H1 (cell line): ENCODE results near the gene MAP4K5. TPM values are rescaled to one million over a fixed set of nuclear protein-coding genes. Genes with fewer than 3 reads are reported as not detected.

Experiments
- CTCF ChIA-PET: fragments of 300-600 bp; sonication (Branson Sonifier 250); formaldehyde crosslinking; loops from one replicate; lab custom pipeline; 2021; ENCODE audit not compliant: partially characterized antibody; lab: Charles Lee
- POLR2A ChIA-PET: fragments of 300-600 bp; sonication (Branson Sonifier 250); formaldehyde crosslinking; loops from one replicate; lab custom pipeline; 2021; ENCODE audit warnings: inconsistent platforms; ENCODE audit not compliant: partially characterized antibody; lab: Charles Lee
- DNase-seq, 2 experiments: peaks; one replicate each; pipeline versions ENCODE4 v3.0.0 to v3.0.0-alpha.2; 2010 to 2022; ENCODE audit warnings: low spot score in 2 of 2, low read depth in 1 of 2, mixed read lengths in 1 of 2
- FAIRE-seq: peaks from 2 replicates; lab custom pipeline; 2011; peaks lifted over from hg19 to GRCh38; lab: Jason Lieb, UNC
- H2AFZ ChIP-seq: 2 replicates; pipeline ENCODE4 v1.8.1; 2012; ENCODE audit warnings: low read length, inconsistent platforms
- H2AK5ac ChIP-seq: 2 replicates; pipeline ENCODE4 v1.6.1; 2013; ENCODE audit warnings: low read depth, low read length
- H2BK120ac ChIP-seq: replicated peaks from 2 replicates; pipeline ENCODE3; 2013; ENCODE audit warnings: low read depth, low read length, inconsistent platforms
- H2BK12ac ChIP-seq: 2 replicates; pipeline ENCODE4 v1.6.1; 2013; ENCODE audit warnings: low read depth, low read length
- H2BK15ac ChIP-seq: 2 replicates; pipeline ENCODE4 v1.6.1; 2013; ENCODE audit warnings: low read length
- H2BK20ac ChIP-seq: 2 replicates; pipeline ENCODE4 v1.6.1; 2013; ENCODE audit warnings: low read length
- H2BK5ac ChIP-seq: 2 replicates; pipeline ENCODE4 v1.6.1; 2013; ENCODE audit warnings: low read depth, low read length
- H3K14ac ChIP-seq: 2 replicates; pipeline ENCODE4 v1.6.1; 2013; ENCODE audit warnings: inconsistent platforms; ENCODE audit not compliant: insufficient read length
- H3K18ac ChIP-seq: 2 replicates; pipeline ENCODE4 v1.6.1; 2013; ENCODE audit warnings: low read length; ENCODE audit errors: extremely low read depth
- H3K23ac ChIP-seq: 2 replicates; pipeline ENCODE4 v1.6.1; 2013; ENCODE audit warnings: inconsistent platforms; ENCODE audit not compliant: insufficient read length
- H3K23me2 ChIP-seq: 2 replicates; pipeline ENCODE4 v1.6.1; 2013; ENCODE audit warnings: low read depth, low read length
- H3K27ac ChIP-seq: 2 replicates; pipeline ENCODE4 v1.6.1; 2011; ENCODE audit warnings: low read depth, low read length, inconsistent platforms
- H3K27me3 ChIP-seq, 4 experiments: replicated peaks in 1 of 4; 1 replicate in 1 of 4; 2 replicates in 3 of 4; pipeline versions ENCODE4 v1.6.1 to v1.8.1; 2011 to 2013; ENCODE audit warnings: low read length in 3 of 4, mild to moderate bottlenecking in 3 of 4, inconsistent platforms in 2 of 4, mixed read lengths in 2 of 4, moderate library complexity in 1 of 4; ENCODE audit not compliant: control insufficient read depth in 3 of 4, insufficient read depth in 3 of 4; ENCODE audit errors: extremely low read depth in 1 of 4
- H3K36me3 ChIP-seq, 4 experiments: 2 replicates each; pipeline versions ENCODE4 v1.6.1 to v1.8.1; 2011 to 2013; ENCODE audit warnings: mild to moderate bottlenecking in 4 of 4, low read length in 3 of 4, moderate library complexity in 2 of 4, control low read depth in 1 of 4, inconsistent platforms in 1 of 4; ENCODE audit not compliant: insufficient read depth in 4 of 4, control insufficient read depth in 2 of 4
- H3K4ac ChIP-seq: replicated peaks from 2 replicates; pipeline ENCODE3; 2013; ENCODE audit warnings: low read length, low read depth, mixed read lengths, inconsistent platforms; ENCODE audit not compliant: insufficient read length
- H3K4me1 ChIP-seq, 4 experiments: replicated peaks in 1 of 4; 1 replicate in 1 of 4; 2 replicates in 3 of 4; pipeline versions ENCODE4 v1.6.1 to v1.8.1; 2011 to 2013; ENCODE audit warnings: low read length in 3 of 4, inconsistent platforms in 2 of 4, mixed read lengths in 1 of 4; ENCODE audit not compliant: insufficient read depth in 4 of 4, control insufficient read depth in 3 of 4
- H3K4me2 ChIP-seq, 2 experiments: 2 replicates each; pipeline versions ENCODE4 v1.6.1 to v1.8.1; 2011 to 2013; ENCODE audit warnings: low read depth in 2 of 2, low read length in 2 of 2, control low read depth in 1 of 2, inconsistent platforms in 1 of 2, mild to moderate bottlenecking in 1 of 2; ENCODE audit not compliant: insufficient read depth in 1 of 2
- H3K4me3 ChIP-seq, 4 experiments: fragments of 200-600, 300-600 bp in 1 of 4; sonication (generic), shearing (Covaris generic), sonication (Bioruptor Twin) in 1 of 4; 2 replicates each; pipeline versions ENCODE4 v1.5.1 to v1.8.1; 2011 to 2016; ENCODE audit warnings: low read length in 4 of 4, low read depth in 3 of 4, control low read depth in 2 of 4, inconsistent platforms in 2 of 4, mild to moderate bottlenecking in 2 of 4, mixed read lengths in 1 of 4, moderate library complexity in 1 of 4; ENCODE audit not compliant: insufficient read depth in 2 of 4; ENCODE audit errors: extremely low read depth in 1 of 4
- H3K56ac ChIP-seq: replicated peaks from 2 replicates; pipeline ENCODE3; 2013; ENCODE audit warnings: low read depth, mild to moderate bottlenecking, mixed read lengths, low read length, inconsistent platforms; ENCODE audit not compliant: insufficient read length
- H3K79me1 ChIP-seq: 2 replicates; pipeline ENCODE4 v1.6.1; 2013; ENCODE audit warnings: low read depth, low read length, control low read depth
- H3K79me2 ChIP-seq, 2 experiments: 2 replicates each; pipeline versions ENCODE4 v1.6.1 to v1.8.1; 2012 to 2013; ENCODE audit warnings: low read length in 2 of 2, mild to moderate bottlenecking in 2 of 2, inconsistent platforms in 1 of 2; ENCODE audit not compliant: insufficient read depth in 2 of 2, control insufficient read depth in 1 of 2
- H3K9ac ChIP-seq, 4 experiments: replicated peaks in 1 of 4; 1 replicate in 1 of 4; 2 replicates in 3 of 4; pipeline versions ENCODE4 v1.6.1 to v1.8.1; 2011 to 2013; ENCODE audit warnings: low read depth in 3 of 4, low read length in 3 of 4, control low read depth in 2 of 4, mild to moderate bottlenecking in 2 of 4, moderate library complexity in 2 of 4, inconsistent platforms in 1 of 4; ENCODE audit errors: extremely low read depth in 1 of 4
- H3K9me3 ChIP-seq, 2 experiments: 2 replicates each; pipeline versions ENCODE4 v1.6.1 to v1.8.1; 2012 to 2013; ENCODE audit warnings: mild to moderate bottlenecking in 2 of 2, moderate library complexity in 2 of 2, control low read depth in 1 of 2, inconsistent platforms in 1 of 2, low read depth in 1 of 2, low read length in 1 of 2, mixed read lengths in 1 of 2; ENCODE audit not compliant: insufficient read depth in 2 of 2
- H4K20me1 ChIP-seq, 2 experiments: replicated peaks in 1 of 2; 2 replicates each; pipeline versions ENCODE3 to v1.8.1; 2011 to 2013; ENCODE audit warnings: inconsistent platforms in 2 of 2, low read length in 2 of 2, mild to moderate bottlenecking in 1 of 2; ENCODE audit not compliant: insufficient read depth in 2 of 2, control insufficient read depth in 1 of 2
- H4K5ac ChIP-seq: 2 replicates; pipeline ENCODE4 v1.6.1; 2013; ENCODE audit warnings: low read length, low read depth, mixed read lengths, inconsistent platforms; ENCODE audit not compliant: insufficient read length
- H4K8ac ChIP-seq: 2 replicates; pipeline ENCODE4 v1.8.0; 2013; ENCODE audit warnings: mild to moderate bottlenecking, moderate library complexity, low read length, inconsistent platforms; ENCODE audit not compliant: insufficient read depth; ENCODE audit errors: extremely low read depth
- H4K91ac ChIP-seq: replicated peaks from 2 replicates; pipeline ENCODE3; 2013; ENCODE audit warnings: low read length, mixed read lengths, inconsistent platforms; ENCODE audit not compliant: insufficient read length
- BCL11A ChIP-seq, 2 experiments: IDR thresholded peaks; one replicate each; pipeline ENCODE4 v1.6.1; 2011; ENCODE audit warnings: low read depth in 2 of 2, low read length in 2 of 2, mild to moderate bottlenecking in 2 of 2
- EZH2 ChIP-seq: fragments of 200-600 bp; sonication (generic); IDR thresholded peaks from 2 replicates; pipeline ENCODE4 v1.7.1; 2012; ENCODE audit warnings: low read depth, mild to moderate bottlenecking, moderate library complexity, low read length, inconsistent platforms; ENCODE audit not compliant: severe bottlenecking
- SP4 ChIP-seq: IDR thresholded peaks from 2 replicates; pipeline ENCODE4 v1.6.1; 2012; ENCODE audit warnings: low read length, inconsistent platforms
- WGBS, 2 experiments: shearing (Covaris generic) in 1 of 2; methylation state at CpG; one replicate each; pipeline versions ENCODE4 v1.1.6 to v1.1.7; 2013 to 2015; ENCODE audit warnings: low lambda C conversion rate in 2 of 2, mixed read lengths in 2 of 2, inconsistent platforms in 1 of 2, low coverage in 1 of 2, missing lambda C conversion rate in 1 of 2; ENCODE audit not compliant: insufficient replicate concordance in 2 of 2, insufficient coverage in 1 of 2, insufficient read length in 1 of 2; ENCODE audit errors: extremely low coverage in 1 of 2, missing lambda C conversion rate in 1 of 2; 5-methylcytosine and 5-hydroxymethylcytosine counted together
- polyA plus RNA-seq, 7 experiments: library from polyadenylated mRNA; depleted of rRNA in 3 of 7; stranded (reverse) in 5 of 7; unstranded in 2 of 7; fragments of >200 nt in 5 of 7; fragments of 200-250 nt in 2 of 7; gene quantifications; 1 replicate in 5 of 7; 2 replicates in 1 of 7; 4 replicates in 1 of 7; pipeline versions ENCODE4 v1.2.1 to v1.2.3, GENCODE V29; 2011 to 2013; ENCODE audit warnings: missing spikeins in 2 of 7, mixed read lengths in 2 of 7
- total RNA-seq: library from RNA; stranded (reverse); fragmentation: NEBNext Ultra II Directional; extraction: Animal tissue kit (Norgen Biotek cat#: 25700); gene quantifications from 2 replicates; pipeline ENCODE4 v1.2.1, GENCODE V29; 2021

MAP4K5 gene
- total and polyA plus RNA-seq, 2 of the 8 experiments (the other 6 are each of a cell fraction or from before 2014, with no cell fraction given): 7.6 to 34.5 TPM

DNA sequence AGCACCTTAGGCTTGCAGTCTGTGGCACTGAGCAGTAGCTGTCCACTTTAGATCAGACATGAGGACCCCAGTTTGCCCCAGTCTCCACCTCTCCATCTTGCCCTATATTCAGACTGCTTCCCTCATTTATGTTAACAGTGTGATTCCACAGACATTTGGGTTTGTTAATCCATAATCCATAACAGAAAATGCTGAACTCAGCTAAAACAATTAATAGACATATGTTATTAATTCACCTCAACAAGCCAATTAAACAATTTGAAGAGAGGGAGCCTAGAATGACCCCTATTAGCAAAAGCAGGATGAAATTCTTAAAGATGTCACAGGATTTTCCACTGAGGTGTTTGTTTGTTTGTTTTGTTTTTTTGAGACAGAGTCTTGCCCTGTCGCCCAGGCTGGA lies 144.8 kb downstream of the MAP4K5 start:
- no peak overlapping the region for H2BK12ac ChIP-seq
- TF ChIP-seq BCL11A (IDR thresholded peaks at IDR 0.05; ENCODE audit: low read depth in 2 of 2, low read length in 2 of 2) (no peak), EZH2 (no peak), SP4 (no peak)
- TF ChIP-seq, all 59 proteins: peak for 0
- CTCF ChIA-PET: interaction anchor here (0.8 to 1.2 kb wide), 2 partner anchors 67 to 141 kb away, joined by 4 to 5 read pairs; no protein-coding TSS in a partner anchor
- Histone ChIP-seq H3K79me1 (no peaks in the 10 kb centered on the region), H4K20me1 (no peaks in the 10 kb centered on the region), H4K91ac (no peak overlapping the region), H3K36me3 (no peaks in the 10 kb centered on the region), H3K79me2 (no peaks in the 10 kb centered on the region), H4K8ac (no peak overlapping the region), H3K4me2 (no peak overlapping the region), H3K23ac (no peak overlapping the region), H2BK120ac (no peak overlapping the region), H3K9ac (no peak overlapping the region), H3K23me2 (no peaks in the 10 kb centered on the region), H3K4me1 (peaks cover 0 to 6% (median 1%) of the 10 kb centered on the region in 4 experiments; a peak in 2 of 7 replicates), H3K56ac (no peak overlapping the region), H2BK15ac (no peak overlapping the region), H2BK5ac (no peak overlapping the region), H4K5ac (no peak overlapping the region), H3K27me3 (no peaks in the 10 kb centered on the region), H3K18ac (no peak overlapping the region), H3K27ac (no peak overlapping the region), H3K4ac (no peak overlapping the region), H2AFZ (no peak overlapping the region), H2BK20ac (no peak overlapping the region), H3K4me3 (no peak overlapping the region), H3K9me3 (no peaks in the 10 kb centered on the region), H3K14ac (no peak overlapping the region), H2AK5ac (no peak overlapping the region)
- POLR2A ChIA-PET: interaction anchor here (0.6 kb wide), 1 partner anchor 75 kb away, joined by 3 read pairs; the partner anchor contains the start of genes DMAC2L and L2HGDH
- 89% methylated on average over 1 of the region's 1 CpG; no CpG with 5 or more reads in 1 of the 2 experiments for WGBS, 2 experiments
- FAIRE-seq (no peak), DNase-seq (no peak)
